22Rv1 (cell line): ENCODE results near the gene COPS7A.

ENCODE experiments used
- H3K27ac ChIP-seq: fragments of 450-650 bp; 2 replicates; pipeline ENCODE4 v1.5.1; 2017
- ZFX ChIP-seq: fragments of 450-650 bp; IDR thresholded peaks from 2 replicates; pipeline ENCODE4 v1.6.1; 2017; ENCODE audit warnings: antibody characterized with exemption, borderline replicate concordance
- TF ChIP-seq, protein P1 (sequence below): fragments of 450-650 bp; IDR thresholded peaks from 2 replicates; pipeline ENCODE4 v1.5.1; 2017; ENCODE audit warnings: mild to moderate bottlenecking

The COPS7A gene

DNA sequence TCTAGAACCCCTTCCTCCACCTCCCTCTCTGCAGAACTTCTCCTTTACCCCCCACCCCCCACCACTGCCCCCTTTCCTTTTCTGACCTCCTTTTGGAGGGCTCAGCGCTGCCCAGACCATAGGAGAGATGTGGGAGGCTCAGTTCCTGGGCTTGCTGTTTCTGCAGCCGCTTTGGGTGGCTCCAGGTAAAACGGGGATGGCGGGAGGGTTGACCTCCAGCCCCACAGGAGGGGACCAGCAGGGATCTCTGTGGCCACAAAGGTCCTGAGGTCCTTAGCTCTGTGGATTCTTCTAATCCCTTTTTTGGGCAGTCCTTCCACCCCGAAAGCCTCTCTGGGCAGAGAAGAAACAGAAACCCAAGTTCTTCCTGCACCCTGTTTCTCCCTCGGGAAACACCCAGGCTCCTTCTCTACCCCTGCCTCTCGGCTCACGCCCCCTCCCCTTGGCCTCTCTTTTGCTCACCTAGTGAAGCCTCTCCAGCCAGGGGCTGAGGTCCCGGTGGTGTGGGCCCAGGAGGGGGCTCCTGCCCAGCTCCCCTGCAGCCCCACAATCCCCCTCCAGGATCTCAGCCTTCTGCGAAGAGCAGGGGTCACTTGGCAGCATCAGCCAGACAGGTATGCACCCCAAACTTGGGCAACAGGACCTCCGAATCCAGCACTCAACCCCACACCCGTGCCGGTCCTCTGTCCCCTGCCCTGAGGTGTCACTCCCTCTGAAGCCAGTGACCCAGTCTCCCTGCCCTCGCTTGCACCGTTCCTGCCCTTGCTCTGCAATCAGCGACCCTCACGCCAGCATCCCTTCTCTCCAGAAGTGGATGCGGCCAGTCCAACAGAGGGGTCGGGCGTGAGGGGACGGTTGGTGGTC lies 49.1 kb downstream of the COPS7A start:
- H3K27ac ChIP-seq: peak overlapping the region; percentile 99
- no peak for TF ChIP-seq ZFX
- TF ChIP-seq, protein P1, sequence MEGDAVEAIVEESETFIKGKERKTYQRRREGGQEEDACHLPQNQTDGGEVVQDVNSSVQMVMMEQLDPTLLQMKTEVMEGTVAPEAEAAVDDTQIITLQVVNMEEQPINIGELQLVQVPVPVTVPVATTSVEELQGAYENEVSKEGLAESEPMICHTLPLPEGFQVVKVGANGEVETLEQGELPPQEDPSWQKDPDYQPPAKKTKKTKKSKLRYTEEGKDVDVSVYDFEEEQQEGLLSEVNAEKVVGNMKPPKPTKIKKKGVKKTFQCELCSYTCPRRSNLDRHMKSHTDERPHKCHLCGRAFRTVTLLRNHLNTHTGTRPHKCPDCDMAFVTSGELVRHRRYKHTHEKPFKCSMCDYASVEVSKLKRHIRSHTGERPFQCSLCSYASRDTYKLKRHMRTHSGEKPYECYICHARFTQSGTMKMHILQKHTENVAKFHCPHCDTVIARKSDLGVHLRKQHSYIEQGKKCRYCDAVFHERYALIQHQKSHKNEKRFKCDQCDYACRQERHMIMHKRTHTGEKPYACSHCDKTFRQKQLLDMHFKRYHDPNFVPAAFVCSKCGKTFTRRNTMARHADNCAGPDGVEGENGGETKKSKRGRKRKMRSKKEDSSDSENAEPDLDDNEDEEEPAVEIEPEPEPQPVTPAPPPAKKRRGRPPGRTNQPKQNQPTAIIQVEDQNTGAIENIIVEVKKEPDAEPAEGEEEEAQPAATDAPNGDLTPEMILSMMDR: no peak

DNA sequence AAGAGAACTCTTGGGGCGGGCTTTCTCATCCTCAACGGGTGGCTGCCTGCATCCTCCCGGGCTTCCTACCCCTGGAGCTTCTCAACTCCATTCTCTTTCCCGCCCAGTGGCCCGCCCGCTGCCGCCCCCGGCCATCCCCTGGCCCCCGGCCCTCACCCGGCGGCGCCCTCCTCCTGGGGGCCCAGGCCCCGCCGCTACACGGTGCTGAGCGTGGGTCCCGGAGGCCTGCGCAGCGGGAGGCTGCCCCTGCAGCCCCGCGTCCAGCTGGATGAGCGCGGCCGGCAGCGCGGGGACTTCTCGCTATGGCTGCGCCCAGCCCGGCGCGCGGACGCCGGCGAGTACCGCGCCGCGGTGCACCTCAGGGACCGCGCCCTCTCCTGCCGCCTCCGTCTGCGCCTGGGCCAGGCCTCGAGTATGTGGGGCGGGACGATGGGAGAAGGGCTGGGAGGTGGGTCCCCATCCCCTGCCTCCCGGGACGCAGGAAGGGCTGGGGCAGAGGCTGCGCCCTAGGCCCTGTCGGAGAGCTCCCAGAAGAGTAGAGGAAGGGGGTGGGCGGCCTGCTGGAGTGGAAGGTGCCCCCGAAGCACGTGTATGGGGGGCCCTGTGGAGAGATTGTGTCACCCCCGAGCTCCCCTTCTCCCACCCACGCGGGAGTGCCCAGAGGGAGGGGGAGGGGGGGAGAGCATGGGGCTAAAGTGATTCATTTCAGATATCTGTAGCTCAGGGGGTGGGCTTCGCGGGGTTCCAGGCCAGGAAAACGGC lies 49.9 kb downstream of the COPS7A start:
- TF ChIP-seq, protein P1: no peak
- TF ChIP-seq ZFX: no peak
- H3K27ac ChIP-seq: 0 out of 2 replicates have a peak overlapping the region, but pooled peaks have one; percentile 99

DNA sequence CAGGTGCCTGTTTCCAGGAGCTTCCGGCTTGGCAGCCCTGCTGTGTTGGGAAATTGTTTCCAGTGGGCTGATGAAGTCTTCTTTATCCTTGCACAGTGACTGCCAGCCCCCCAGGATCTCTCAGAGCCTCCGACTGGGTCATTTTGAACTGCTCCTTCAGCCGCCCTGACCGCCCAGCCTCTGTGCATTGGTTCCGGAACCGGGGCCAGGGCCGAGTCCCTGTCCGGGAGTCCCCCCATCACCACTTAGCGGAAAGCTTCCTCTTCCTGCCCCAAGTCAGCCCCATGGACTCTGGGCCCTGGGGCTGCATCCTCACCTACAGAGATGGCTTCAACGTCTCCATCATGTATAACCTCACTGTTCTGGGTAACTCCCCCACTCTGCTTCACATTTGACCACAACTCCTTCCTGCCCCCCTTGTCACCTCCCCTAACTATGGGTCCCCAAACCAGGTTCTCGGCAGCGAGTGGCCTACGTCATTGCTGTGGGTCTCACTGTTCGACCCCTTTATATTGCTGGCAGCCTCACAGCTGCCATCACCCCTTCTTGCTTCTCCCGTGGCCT lies 50.7 kb downstream of the COPS7A start:
- H3K27ac ChIP-seq: peak overlapping the region; percentile 92
- TF ChIP-seq, protein P1: no peak
- no peak for TF ChIP-seq ZFX

DNA sequence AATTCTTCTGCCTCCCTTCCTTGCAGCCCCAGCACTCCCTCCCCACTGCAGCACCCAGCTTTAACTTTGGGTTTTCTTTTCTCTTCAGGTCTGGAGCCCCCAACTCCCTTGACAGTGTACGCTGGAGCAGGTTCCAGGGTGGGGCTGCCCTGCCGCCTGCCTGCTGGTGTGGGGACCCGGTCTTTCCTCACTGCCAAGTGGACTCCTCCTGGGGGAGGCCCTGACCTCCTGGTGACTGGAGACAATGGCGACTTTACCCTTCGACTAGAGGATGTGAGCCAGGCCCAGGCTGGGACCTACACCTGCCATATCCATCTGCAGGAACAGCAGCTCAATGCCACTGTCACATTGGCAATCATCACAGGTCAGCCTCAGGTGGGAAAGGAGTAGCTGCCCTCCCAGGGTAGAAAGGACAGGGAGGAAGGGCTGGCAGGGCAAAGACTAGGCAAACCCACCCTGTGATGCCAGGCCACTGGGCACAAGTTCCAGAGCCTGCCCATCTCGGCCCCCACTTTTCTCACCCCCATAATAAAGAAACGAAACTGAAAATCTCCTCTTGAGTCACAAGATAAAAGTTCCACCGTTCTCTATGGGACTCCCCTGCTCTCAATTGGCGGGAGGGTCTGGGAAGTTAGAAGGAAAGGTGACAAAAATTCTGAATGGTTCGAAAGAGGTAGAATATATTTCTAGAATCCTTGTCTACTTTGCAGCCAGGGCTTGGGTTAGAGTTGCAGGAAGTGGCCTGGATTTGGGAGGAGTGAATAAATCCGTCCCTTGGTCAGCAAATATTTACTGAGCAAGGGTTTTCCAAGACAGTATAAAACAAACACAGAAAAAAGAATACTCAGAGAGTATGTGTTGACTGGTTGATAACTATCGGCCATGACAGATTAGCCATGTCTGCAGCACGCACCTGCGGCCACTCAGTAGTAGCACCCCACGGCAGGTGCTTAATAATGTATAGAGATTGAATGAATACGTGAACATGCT lies 51.6 kb downstream of the COPS7A start:
- no peak for TF ChIP-seq ZFX
- TF ChIP-seq, protein P1: no peak

DNA sequence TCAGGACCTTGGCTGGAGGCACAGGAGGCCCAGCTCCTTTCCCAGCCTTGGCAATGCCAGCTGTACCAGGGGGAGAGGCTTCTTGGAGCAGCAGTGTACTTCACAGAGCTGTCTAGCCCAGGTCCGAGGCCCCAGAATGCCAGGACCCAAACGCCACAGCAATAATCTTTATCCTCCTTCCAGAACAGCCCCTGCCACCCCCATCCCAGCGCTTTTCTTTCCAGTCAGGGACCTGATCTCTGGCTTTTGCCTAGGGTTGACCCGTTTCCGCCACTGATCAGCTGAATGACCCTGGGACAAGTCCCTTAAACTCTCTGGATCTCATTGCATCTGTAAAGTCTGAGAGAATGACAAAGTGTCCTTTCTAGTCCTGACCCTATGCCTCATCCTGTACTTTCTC lies 53.5 kb downstream of the COPS7A start:
- H3K27ac ChIP-seq: peak overlapping the region; percentile 92
- no peak for TF ChIP-seq ZFX
- TF ChIP-seq, protein P1: no peak

More for the DNA sequence above, 51.6 kb downstream of the COPS7A start:
- peak overlapping the region; percentile 92 for H3K27ac ChIP-seq

DNA sequence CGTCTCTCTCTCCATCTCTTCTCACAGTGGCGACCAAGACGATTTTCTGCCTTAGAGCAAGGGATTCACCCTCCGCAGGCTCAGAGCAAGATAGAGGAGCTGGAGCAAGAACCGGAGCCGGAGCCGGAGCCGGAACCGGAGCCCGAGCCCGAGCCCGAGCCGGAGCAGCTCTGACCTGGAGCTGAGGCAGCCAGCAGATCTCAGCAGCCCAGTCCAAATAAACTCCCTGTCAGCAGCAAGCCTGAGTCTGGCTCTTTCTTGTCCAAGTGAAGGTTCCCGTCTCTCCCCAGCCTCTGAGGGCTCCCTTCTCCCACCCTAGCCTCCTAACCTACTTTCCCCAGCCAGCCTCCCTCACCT lies 54.3 kb downstream of the COPS7A start:
- TF ChIP-seq ZFX: no peak
- TF ChIP-seq, protein P1: no peak

More for the DNA sequence above, 54.3 kb downstream of the COPS7A start:
- peak overlapping the region; percentile 92 for H3K27ac ChIP-seq
